Left ventricle myocardium superior (tissue), 1 donor: ENCODE data around the gene CANX. TPM values are rescaled to one million over a fixed set of nuclear protein-coding genes. Genes with fewer than 3 reads are reported as not detected.
"Not testable (repeated sequence)": the region's sequence is repeated elsewhere in the genome, so short reads cannot be mapped to it uniquely, and the experiment has no call there.

Source experiments
- ATAC-seq: fragments of 200-7000 bp; cut with Tn5 transposase; one replicate; pipeline ENCODE4 v1.9.1; 2020; ENCODE audit warnings: mild to moderate bottlenecking, moderate library complexity
- DNase-seq: peaks from one replicate; pipeline ENCODE4 v3.0.0-alpha.2; 2020
- intact Hi-C: fragments of 100-400 bp; cut with micrococcal nuclease; formaldehyde crosslinking; loops from one replicate; pipeline ENCODE4 v1.11.0; 2022
- total RNA-seq: library from RNA; stranded (reverse); fragmentation: NEBNext Ultra II Directional; extraction: Animal tissue kit (Norgen Biotek cat#: 25700); gene quantifications from one replicate; pipeline ENCODE4 v1.2.1, GENCODE V29; 2021
- donor health status: DM: no; HTN: yes; CAD: no; lungs with severe emphysema.

Gene CANX
- total RNA-seq, 1 donor from 2014 or later: 465 TPM

GRCh38 chr5:179697543-179697942 is 1.2 kb upstream of the CANX start:
- intact Hi-C loops, DNase-seq, ATAC-seq: not testable (repeated sequence)

GRCh38 chr5:179697993-179698934 is 503 bp upstream of the CANX start:
- intact Hi-C loops: loop anchor here (2.0 kb wide), 1 partner anchor 35 kb away; the partner anchor contains the start of gene MAML1
- ATAC-seq (peak; percentile 95), DNase-seq (peak; percentile 100)

- DNase-seq: no peak
- ATAC-seq: no peak
- intact Hi-C loops: loop anchor here (2.0 kb wide), 1 partner anchor 33 kb away; the partner anchor contains the start of gene MAML1
These were observed 960 bp downstream of the CANX start for GRCh38 chr5:179699616-179700237.

- intact Hi-C loops: no loop called here
- DNase-seq: no peak
- no peak for ATAC-seq
These were observed 1.7 kb downstream of the CANX start for GRCh38 chr5:179700401-179700918.

- ATAC-seq: no peak
- DNase-seq: no peak
- intact Hi-C loops: no loop called here
These were observed 17.5 kb downstream of the CANX start for GRCh38 chr5:179716286-179716685.

- intact Hi-C loops: no loop called here
- ATAC-seq (no peak), DNase-seq (no peak)
These were observed 21.5 kb downstream of the CANX start for GRCh38 chr5:179720222-179720621.

GRCh38 chr5:179724163-179724562 is 25.4 kb downstream of the CANX start:
- no peak for ATAC-seq
- no peak for DNase-seq
- intact Hi-C loops: no loop called here

GRCh38 chr5:179727106-179727505 is 28.3 kb downstream of the CANX start:
- intact Hi-C loops: no loop called here
- no peak for ATAC-seq
- no peak for DNase-seq

GRCh38 chr5:179729303-179729702 is 30.5 kb downstream of the CANX start:
- no peak for ATAC-seq
- intact Hi-C loops: no loop called here
- no peak for DNase-seq

GRCh38 chr5:179729727-179730126 is 31.0 kb downstream of the CANX start:
- intact Hi-C loops: no loop called here
- ATAC-seq (no peak), DNase-seq (no peak)

- intact Hi-C loops: no loop called here
- ATAC-seq: no peak
These were observed 31.6 kb downstream of the CANX start for GRCh38 chr5:179730356-179730755.

GRCh38 chr5:179730852-179731251 is 32.1 kb downstream of the CANX start:
- no peak for ATAC-seq
- intact Hi-C loops: no loop called here
- no peak for DNase-seq

More at GRCh38 chr5:179730356-179730755, 31.6 kb downstream of the CANX start:
- no peak for DNase-seq

- intact Hi-C loops: loop anchor here (2.0 kb wide), 1 partner anchor 33 kb away; the partner anchor contains the start of gene CANX
- ATAC-seq: no peak
- DNase-seq: peak; percentile 42
These were observed 33.1 kb downstream of the CANX start for GRCh38 chr5:179731791-179732411.

- ATAC-seq: peak; percentile 99
- peak; percentile 100 for DNase-seq
- intact Hi-C loops: loop anchor here (2.0 kb wide), 1 partner anchor 34 kb away; the partner anchor contains the start of gene CANX
These were observed 33.7 kb downstream of the CANX start, which contains the start of gene MAML1 for GRCh38 chr5:179732412-179732917. TSS of gene MAML1 (plus strand) at chr5:179732822. CDS start at chr5:179733113, 291 bp downstream.

GRCh38 chr5:179732918-179733771 is 34.4 kb downstream of the CANX start:
- ATAC-seq (peak; percentile 64), DNase-seq (peak; percentile 64)
- intact Hi-C loops: loop anchor here (2.0 kb wide), 1 partner anchor 34 kb away; the partner anchor contains the start of gene CANX

GRCh38 chr5:179733772-179734126 is 35.0 kb downstream of the CANX start:
- DNase-seq (no peak), ATAC-seq (no peak)
- intact Hi-C loops: loop anchor here (2.0 kb wide), 1 partner anchor 35 kb away; the partner anchor contains the start of gene CANX

- ATAC-seq (no peak), DNase-seq (no peak)
- intact Hi-C loops: no loop called here
These were observed 35.9 kb downstream of the CANX start for GRCh38 chr5:179734536-179735164.

GRCh38 chr5:179738742-179739141 is 40.0 kb downstream of the CANX start:
- intact Hi-C loops: no loop called here
- ATAC-seq (no peak), DNase-seq (no peak)
